ENCODE results near the gene RHBDD3.

RHBDD3 gene

GRCh38 chr22:29312218-29313125 is 44.7 kb upstream of the RHBDD3 start:
- no peak for TF ChIP-seq ZNF70 (CRISPR knock-in tag; IDR thresholded peaks at IDR 0.05)
- no peak for TF ChIP-seq CSDC2 (CRISPR knock-in tag; IDR thresholded peaks at IDR 0.05)
- no peak for TF ChIP-seq TSHZ2 (CRISPR knock-in tag; IDR thresholded peaks at IDR 0.05)
- TF ChIP-seq ZNF565 (CRISPR knock-in tag; conservative IDR thresholded peaks at IDR 0.05; ENCODE audit: low read depth), result no peak
- no peak for TF ChIP-seq RARB (CRISPR knock-in tag; IDR thresholded peaks at IDR 0.05)
- no peak for TF ChIP-seq ARNTL (CRISPR knock-in tag; IDR thresholded peaks at IDR 0.05; ENCODE audit: borderline replicate concordance, low read depth)
- no peak for TF ChIP-seq ESRRG (CRISPR knock-in tag; IDR thresholded peaks at IDR 0.05)
- TF ChIP-seq GLIS3 (CRISPR knock-in tag; IDR thresholded peaks at IDR 0.05), result no peak
- TF ChIP-seq PPARA (CRISPR knock-in tag; IDR thresholded peaks at IDR 0.05; ENCODE audit: borderline replicate concordance), result no peak
- TF ChIP-seq ZFP30 (CRISPR knock-in tag; IDR thresholded peaks at IDR 0.05), result no peak
- no peak for TF ChIP-seq ZNF8 (CRISPR knock-in tag; IDR thresholded peaks at IDR 0.05)
- TF ChIP-seq ZC3H10 (CRISPR knock-in tag; IDR thresholded peaks at IDR 0.05), result no peak
- TF ChIP-seq TOX (CRISPR knock-in tag; IDR thresholded peaks at IDR 0.05; ENCODE audit: borderline replicate concordance), result no peak
- no peak for ATAC-seq

GRCh38 chr22:29311464-29312217 is 43.9 kb upstream of the RHBDD3 start:
- ATAC-seq, result no peak

More at GRCh38 chr22:29311464-29312217, 43.9 kb upstream of the RHBDD3 start:
- TF ChIP-seq, protein P1, sequence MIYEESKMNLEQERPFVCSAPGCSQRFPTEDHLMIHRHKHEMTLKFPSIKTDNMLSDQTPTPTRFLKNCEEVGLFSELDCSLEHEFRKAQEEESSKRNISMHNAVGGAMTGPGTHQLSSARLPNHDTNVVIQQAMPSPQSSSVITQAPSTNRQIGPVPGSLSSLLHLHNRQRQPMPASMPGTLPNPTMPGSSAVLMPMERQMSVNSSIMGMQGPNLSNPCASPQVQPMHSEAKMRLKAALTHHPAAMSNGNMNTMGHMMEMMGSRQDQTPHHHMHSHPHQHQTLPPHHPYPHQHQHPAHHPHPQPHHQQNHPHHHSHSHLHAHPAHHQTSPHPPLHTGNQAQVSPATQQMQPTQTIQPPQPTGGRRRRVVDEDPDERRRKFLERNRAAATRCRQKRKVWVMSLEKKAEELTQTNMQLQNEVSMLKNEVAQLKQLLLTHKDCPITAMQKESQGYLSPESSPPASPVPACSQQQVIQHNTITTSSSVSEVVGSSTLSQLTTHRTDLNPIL (CRISPR knock-in tag; IDR thresholded peaks at IDR 0.05; ENCODE audit: low read depth), result no peak
- TF ChIP-seq POU6F1 (CRISPR knock-in tag; IDR thresholded peaks at IDR 0.05; ENCODE audit: borderline replicate concordance, low read depth) (no peak), PATZ1 (CRISPR knock-in tag; IDR thresholded peaks at IDR 0.05; ENCODE audit: borderline replicate concordance) (no peak), ZFP3 (CRISPR knock-in tag; IDR thresholded peaks at IDR 0.05) (no peak), BACH2 (CRISPR knock-in tag; IDR thresholded peaks at IDR 0.05; ENCODE audit: borderline replicate concordance) (no peak), ZC3H10 (CRISPR knock-in tag; IDR thresholded peaks at IDR 0.05) (no peak), ZNF565 (CRISPR knock-in tag; conservative IDR thresholded peaks at IDR 0.05; ENCODE audit: low read depth) (no peak)
- TF ChIP-seq, protein P2, sequence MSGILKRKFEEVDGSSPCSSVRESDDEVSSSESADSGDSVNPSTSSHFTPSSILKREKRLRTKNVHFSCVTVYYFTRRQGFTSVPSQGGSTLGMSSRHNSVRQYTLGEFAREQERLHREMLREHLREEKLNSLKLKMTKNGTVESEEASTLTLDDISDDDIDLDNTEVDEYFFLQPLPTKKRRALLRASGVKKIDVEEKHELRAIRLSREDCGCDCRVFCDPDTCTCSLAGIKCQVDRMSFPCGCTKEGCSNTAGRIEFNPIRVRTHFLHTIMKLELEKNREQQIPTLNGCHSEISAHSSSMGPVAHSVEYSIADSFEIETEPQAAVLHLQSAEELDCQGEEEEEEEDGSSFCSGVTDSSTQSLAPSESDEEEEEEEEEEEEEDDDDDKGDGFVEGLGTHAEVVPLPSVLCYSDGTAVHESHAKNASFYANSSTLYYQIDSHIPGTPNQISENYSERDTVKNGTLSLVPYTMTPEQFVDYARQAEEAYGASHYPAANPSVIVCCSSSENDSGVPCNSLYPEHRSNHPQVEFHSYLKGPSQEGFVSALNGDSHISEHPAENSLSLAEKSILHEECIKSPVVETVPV (CRISPR knock-in tag; IDR thresholded peaks at IDR 0.05), result no peak

Data from SK-N-SH treated with all-trans-retinoic acid at 6 μM for 48 hours (cell line).